GM19328 (cell line): ENCODE results near the gene SLC11A2.
"Not testable (repeated sequence)": the region's sequence is repeated elsewhere in the genome, so short reads cannot be mapped to it uniquely, and the experiment has no call there.

Experiments
- ATAC-seq: cut with Tn5 transposase; IDR thresholded peaks from one replicate; pipeline ENCODE4 v1.9.1; 2021; ENCODE audit warnings: mild to moderate bottlenecking, moderate library complexity; ENCODE audit not compliant: unreplicated experiment

Gene SLC11A2

GRCh38 chr12:50991291-50991690 is 34.9 kb downstream of the SLC11A2 start:
- ATAC-seq = no peak

GRCh38 chr12:50990791-50991190 is 35.4 kb downstream of the SLC11A2 start:
- no peak for ATAC-seq

- ATAC-seq = no peak
Measured at GRCh38 chr12:50990147-50990727, 35.9 kb downstream of the SLC11A2 start.

- no peak for ATAC-seq
Measured at GRCh38 chr12:50988871-50989270, 37.3 kb downstream of the SLC11A2 start.

DNA sequence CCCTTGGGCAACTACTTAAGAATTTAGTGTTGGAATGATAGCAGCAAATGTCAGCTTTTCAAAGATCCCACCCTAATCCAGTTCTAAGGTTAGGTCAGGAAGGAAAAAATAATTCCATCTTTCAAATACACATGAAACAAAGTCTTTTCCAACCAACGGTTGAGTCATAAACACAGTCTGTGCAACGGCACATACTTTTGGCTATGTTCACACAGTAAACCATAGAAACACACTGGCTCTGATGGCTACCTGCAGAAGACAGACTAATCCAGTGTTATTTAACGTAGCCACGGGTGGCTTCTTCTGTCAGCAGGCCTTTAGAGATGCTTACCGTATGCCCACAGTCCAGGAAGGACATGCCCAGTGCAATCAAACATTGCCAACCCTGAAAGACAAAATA is 38.1 kb downstream of the SLC11A2 start:
- ATAC-seq = no peak

DNA sequence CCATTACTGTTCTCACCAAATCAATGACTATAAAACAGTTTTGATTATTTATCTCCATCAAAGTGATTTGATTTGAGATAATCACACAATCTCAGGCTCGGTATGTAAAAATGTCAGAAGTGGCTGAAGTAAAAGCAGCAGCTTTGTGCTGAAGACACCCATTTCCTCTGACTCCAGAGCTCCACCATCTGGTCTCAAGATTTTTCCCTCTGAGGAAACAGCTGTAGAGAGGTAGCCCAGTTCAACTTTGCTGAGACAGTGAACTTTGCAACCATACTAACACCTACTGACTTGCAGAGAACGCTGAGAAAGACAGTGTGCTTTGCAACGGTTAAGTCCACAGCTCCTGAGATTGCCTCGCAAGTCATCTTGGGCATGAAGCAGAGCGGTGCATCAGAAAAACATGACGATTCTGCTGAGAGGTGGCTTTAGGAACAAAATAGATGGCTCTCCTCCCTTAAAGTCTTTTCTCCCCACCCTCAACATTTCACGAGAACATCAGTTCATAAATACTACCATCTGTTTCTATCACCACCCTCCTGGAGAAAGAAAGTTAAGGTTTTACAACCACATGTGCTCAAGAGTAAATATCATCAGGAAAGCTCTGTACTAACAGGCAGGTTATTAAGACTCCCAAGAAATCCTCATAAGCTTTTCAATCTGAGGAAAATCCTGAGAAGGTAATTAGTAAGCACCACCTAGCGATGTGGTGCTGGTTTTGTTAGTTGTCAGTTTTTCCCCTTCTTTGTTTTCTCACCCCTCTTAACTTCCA is 39.0 kb downstream of the SLC11A2 start:
- no peak for ATAC-seq

DNA sequence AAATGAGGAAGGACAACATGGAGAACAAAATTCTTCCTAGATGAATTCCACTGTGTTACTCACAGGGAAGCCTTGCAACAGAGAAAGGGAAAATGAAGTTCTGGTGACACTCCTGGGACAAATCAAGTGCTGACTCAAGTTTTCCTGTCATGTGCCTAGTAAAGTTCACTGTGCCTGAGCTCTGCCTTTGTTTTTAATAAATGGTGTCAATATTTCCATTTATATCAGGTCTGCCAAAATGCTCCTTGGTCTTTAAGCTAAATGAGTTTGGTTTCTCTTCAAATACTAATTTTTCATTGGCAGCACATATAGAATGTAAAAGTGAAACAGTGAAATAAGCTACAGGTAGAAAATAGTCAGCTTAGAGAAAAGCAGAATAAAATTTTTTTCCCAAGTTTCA is 40.9 kb downstream of the SLC11A2 start:
- no peak for ATAC-seq

DNA sequence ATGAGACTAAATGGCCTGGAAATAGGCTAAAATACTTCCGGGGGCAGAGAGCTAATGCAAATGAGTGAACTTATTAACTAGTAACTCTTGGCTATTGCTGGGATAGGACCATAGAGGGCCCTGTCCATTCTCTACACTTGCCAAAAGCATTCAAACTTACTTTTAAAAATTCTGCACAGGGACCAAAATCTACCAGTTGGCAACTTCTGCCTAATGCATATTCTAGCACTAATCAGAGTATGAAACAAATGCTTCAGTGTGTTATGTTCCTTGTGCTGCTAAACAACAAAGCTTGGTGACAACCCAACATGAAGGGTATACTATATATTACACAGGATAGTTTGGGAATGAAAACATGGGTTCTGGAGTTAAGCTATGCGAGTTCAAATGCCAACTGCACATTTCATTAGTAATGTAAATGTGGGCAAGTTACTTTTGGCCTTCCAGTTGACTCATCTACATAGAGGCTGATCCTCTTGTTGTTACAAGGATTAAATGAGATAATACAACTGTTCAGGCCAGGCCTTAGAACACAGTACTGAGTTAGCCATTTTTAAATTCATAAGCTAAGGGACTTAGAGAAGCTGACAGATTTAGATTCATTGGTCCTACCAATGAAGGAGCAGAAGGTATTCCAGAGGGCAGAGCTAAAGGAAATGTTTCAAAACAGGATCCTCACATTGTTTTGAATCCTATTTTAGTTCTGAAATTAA is 41.4 kb downstream of the SLC11A2 start:
- ATAC-seq = no peak

GRCh38 chr12:50981319-50982239 is 44.6 kb downstream of the SLC11A2 start:
- ATAC-seq = no peak

DNA sequence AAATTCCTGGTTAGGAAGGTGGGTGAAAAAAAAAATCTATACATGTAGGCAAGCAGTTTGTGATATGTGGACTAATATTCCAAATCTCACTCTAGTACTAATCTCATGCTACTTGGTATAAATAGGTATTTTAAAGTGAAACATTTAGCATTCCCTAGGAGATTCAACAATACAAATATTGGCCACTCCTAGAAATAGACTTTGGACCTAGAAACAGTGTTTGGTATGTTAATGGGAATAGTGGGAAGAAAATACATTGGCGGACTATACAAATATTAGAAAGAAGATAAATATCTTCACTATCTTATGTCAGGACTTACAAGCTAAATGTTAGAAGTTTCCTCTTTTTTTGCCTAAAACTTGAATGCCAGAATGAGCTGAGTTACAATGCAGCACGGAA is 45.6 kb downstream of the SLC11A2 start:
- ATAC-seq = no peak

- ATAC-seq = no peak
Measured at GRCh38 chr12:50979369-50980052, 46.7 kb downstream of the SLC11A2 start.

GRCh38 chr12:50971946-50972345 is 54.2 kb downstream of the SLC11A2 start:
- ATAC-seq = no peak

DNA sequence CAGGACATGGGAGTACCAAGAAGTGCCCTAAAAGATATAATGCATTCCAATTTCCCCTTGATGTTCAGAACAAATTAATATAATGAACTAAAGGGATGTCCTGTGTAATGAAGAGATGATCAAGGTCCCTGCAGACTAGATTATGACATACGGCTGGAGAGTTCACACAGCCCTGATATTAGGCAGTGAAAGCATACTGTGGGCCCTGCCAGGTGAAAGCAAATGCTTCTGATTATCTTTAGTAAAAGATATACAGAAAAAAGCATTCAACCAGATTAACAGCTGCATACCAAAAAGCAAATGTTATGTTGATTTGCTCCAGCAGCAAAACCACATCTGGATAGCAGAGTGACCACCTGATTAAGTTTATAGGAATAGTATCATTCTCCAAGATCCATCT is 61.8 kb downstream of the SLC11A2 start:
- no peak for ATAC-seq

DNA sequence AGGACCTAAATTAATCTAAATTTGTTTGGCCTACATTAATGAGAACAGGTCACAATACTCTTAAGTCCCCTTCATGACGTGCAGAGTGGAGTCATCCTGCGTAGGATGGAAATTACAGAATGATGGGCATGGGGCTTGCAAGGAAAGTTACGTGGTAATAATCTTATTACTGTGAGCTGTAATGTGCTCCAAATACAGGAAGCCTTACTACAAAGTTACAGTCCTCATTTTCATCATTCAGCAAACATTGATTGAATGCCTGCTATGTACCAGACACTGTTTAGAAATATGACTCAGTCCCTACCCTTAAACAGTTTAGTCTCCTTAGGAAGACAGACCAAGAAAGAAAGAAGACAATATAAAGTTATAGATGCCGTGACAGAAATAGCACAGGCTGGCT is 64.5 kb downstream of the SLC11A2 start:
- ATAC-seq = no peak

GRCh38 chr12:50960130-50960529 is 66.1 kb downstream of the SLC11A2 start:
- no peak for ATAC-seq

DNA sequence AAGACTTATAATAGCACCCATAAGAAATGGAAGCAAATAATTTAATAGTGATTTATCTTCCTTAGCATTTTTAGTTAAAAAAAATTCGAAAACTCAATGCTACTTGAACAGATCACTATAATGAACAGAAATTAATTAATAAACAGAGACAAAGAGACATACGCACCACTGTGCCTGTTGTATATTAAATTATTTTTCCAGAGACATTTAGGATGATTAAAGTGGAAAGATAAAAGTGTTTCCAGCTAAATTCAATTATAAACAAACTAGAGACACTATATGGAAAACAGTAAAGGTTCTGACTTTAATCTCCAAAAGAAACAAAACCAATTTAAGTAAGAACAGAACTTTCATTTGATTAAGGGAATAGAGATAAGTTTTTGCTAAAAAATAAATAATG is 70.5 kb downstream of the SLC11A2 start:
- ATAC-seq = no peak

- no peak for ATAC-seq
Measured at GRCh38 chr12:50955288-50955687, 70.9 kb downstream of the SLC11A2 start.

- ATAC-seq = not testable (repeated sequence)
Measured at GRCh38 chr12:50954789-50955188, 71.4 kb downstream of the SLC11A2 start.

DNA sequence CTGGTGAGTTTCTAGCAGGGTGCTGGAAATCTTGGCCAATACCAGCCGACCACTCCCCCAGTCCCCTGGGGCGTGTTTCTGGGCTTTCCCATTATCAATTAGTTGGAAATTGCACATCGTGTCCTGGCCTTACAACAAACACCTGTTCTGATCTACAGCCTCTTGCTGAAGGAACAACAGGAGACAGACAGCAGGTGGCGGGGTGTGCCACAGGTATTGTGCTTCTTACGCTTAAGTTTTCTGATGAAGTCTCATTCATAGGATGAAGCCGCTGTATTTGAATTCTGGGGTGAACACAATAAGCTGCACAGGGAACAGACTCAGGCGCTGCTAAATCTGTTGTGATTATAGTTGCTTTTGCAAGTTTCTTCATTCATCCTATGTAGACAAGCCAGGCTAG is 73.1 kb downstream of the SLC11A2 start:
- no peak for ATAC-seq

GRCh38 chr12:50952510-50952909 is 73.7 kb downstream of the SLC11A2 start, which contains the start of gene HIGD1C:
TSS of gene HIGD1C (plus strand) at chr12:50952544. CDS start at chr12:50953999, 1,455 bp downstream.
- ATAC-seq = no peak
